IMR-90 (cell line): ENCODE measurements around the gene ZBTB8OS.

Experiments
- BHLHE40 ChIP-seq: fragments of 150-350 bp; IDR thresholded peaks from 2 replicates; pipeline ENCODE4 v1.6.1; 2016; ENCODE audit warnings: mild to moderate bottlenecking, low read depth, low read length
- CEBPB ChIP-seq: IDR thresholded peaks from 2 replicates; pipeline ENCODE4 v1.6.1; 2012; ENCODE audit warnings: low read depth, low read length, improper control_type of control experiment
- CHD1 ChIP-seq: IDR thresholded peaks from 2 replicates; pipeline ENCODE4 v1.6.1; 2012; ENCODE audit warnings: low read depth, low read length, improper control_type of control experiment
- CTCF ChIP-seq: conservative IDR thresholded peaks from 2 replicates; pipeline ENCODE4 v1.5.1; 2012; ENCODE audit warnings: mild to moderate bottlenecking, low read depth, low read length, improper control_type of control experiment
- ELK1 ChIP-seq: fragments of 150-350 bp; IDR thresholded peaks from 2 replicates; pipeline ENCODE4 v1.6.1; 2016; ENCODE audit warnings: low read depth, mild to moderate bottlenecking, low read length, moderate library complexity, borderline replicate concordance
- FOS ChIP-seq: fragments of 150-350 bp; IDR thresholded peaks from 2 replicates; pipeline ENCODE4 v1.6.1; 2016; ENCODE audit warnings: low read depth, low read length
- MXI1 ChIP-seq: IDR thresholded peaks from 2 replicates; pipeline ENCODE4 v1.6.1; 2012; ENCODE audit warnings: low read depth, mild to moderate bottlenecking, low read length, moderate library complexity, borderline replicate concordance
- NFE2L2 ChIP-seq: fragments of 150-350 bp; IDR thresholded peaks from 2 replicates; pipeline ENCODE4 v1.6.1; 2016; ENCODE audit warnings: low read depth, mild to moderate bottlenecking, low read length
- POLR2A ChIP-seq: IDR thresholded peaks from 2 replicates; pipeline ENCODE4 v1.6.1; 2012; ENCODE audit warnings: mild to moderate bottlenecking, low read depth, low read length
- RAD21 ChIP-seq: IDR thresholded peaks from 2 replicates; pipeline ENCODE4 v1.6.1; 2012; ENCODE audit warnings: low read length, improper control_type of control experiment
- RCOR1 ChIP-seq: IDR thresholded peaks from 2 replicates; pipeline ENCODE4 v1.6.1; 2012; ENCODE audit warnings: mild to moderate bottlenecking, low read length, improper control_type of control experiment; ENCODE audit not compliant: insufficient replicate concordance
- SMC3 ChIP-seq: fragments of 150-350 bp; IDR thresholded peaks from 2 replicates; pipeline ENCODE4 v1.6.1; 2016; ENCODE audit warnings: low read depth, mild to moderate bottlenecking, antibody characterized with exemption, low read length, moderate library complexity
- USF2 ChIP-seq: fragments of 150-350 bp; IDR thresholded peaks from 2 replicates; pipeline ENCODE4 v1.6.1; 2017; ENCODE audit warnings: mild to moderate bottlenecking, antibody characterized with exemption, low read length, low read depth

- TF ChIP-seq CTCF (no peak), SMC3 (no peak), POLR2A (no peak), CHD1 (no peak), NFE2L2 (no peak), MXI1 (no peak), ELK1 (no peak), CEBPB (no peak), USF2 (no peak), RCOR1 (no peak), FOS (no peak), RAD21 (no peak), BHLHE40 (no peak)
Observed at GRCh38 chr1:32580348-32581017, 69.9 kb downstream of the ZBTB8OS start.
